Esophagus squamous epithelium (tissue), 5 donors: Measurements from ENCODE around the gene DGLUCY. TPM values are rescaled to one million over a fixed set of nuclear protein-coding genes. Genes with fewer than 3 reads are reported as not detected.
A peak's percentile ranks its signal among the peaks of the same experiment; 100 is the strongest.

Source experiments
- DNase-seq: peaks from one replicate; lab custom pipeline; 2025; lab: John Stamatoyannopoulos, UW
- H3K27ac ChIP-seq, 4 donors: fragments of 200-600 bp; sonication (generic); one replicate each; pipeline ENCODE4 v1.5.1; 2016 to 2019; ENCODE audit warnings: mild to moderate bottlenecking in 1 of 4
- H3K27me3 ChIP-seq, 4 donors: fragments of 200-600 bp; sonication (generic); 1 replicate in 3 of 4; 2 replicates in 1 of 4; pipeline versions ENCODE4 v1.5.1 to v1.6.0; 2017 to 2021; ENCODE audit warnings: antibody characterized with exemption in 1 of 4
- H3K36me3 ChIP-seq, 3 donors: fragments of 200-600 bp; sonication (generic); one replicate each; pipeline ENCODE4 v1.5.1; 2016 to 2019
- H3K4me1 ChIP-seq, 3 donors: fragments of 200-600 bp; sonication (generic); one replicate each; pipeline ENCODE4 v1.5.1; 2017 to 2019
- H3K4me3 ChIP-seq, 4 donors: fragments of 200-600 bp; sonication (generic); 1 replicate in 3 of 4; 2 replicates in 1 of 4; pipeline ENCODE4 v1.5.1; 2016 to 2019; ENCODE audit warnings: mild to moderate bottlenecking in 2 of 4, moderate library complexity in 1 of 4
- H3K9me3 ChIP-seq, 3 donors: fragments of 200-600 bp; sonication (generic); one replicate each; pipeline ENCODE4 v1.5.1; 2016 to 2019
- POLR2A ChIP-seq, 4 donors: fragments of 450-650 bp; IDR thresholded peaks; one replicate each; pipeline ENCODE4 v1.6.1; 2017; ENCODE audit warnings: antibody characterized with exemption in 4 of 4, mild to moderate bottlenecking in 4 of 4, moderate library complexity in 3 of 4
- WGBS, 2 donors: methylation state at CpG; one replicate each; pipeline ENCODE4 v1.1.5; 2018; 5-methylcytosine and 5-hydroxymethylcytosine counted together
- intact Hi-C: fragments of 100-400 bp; cut with DNase I; formaldehyde crosslinking; loops from one replicate; pipeline ENCODE4 v1.15.0; 2022
- total RNA-seq, 4 donors: library from RNA; depleted of rRNA; stranded (reverse); fragments of >200 nt; gene quantifications; one replicate each; pipeline ENCODE4 v1.1.0, GENCODE V29; 2016
- TF ChIP-seq, protein P1 (sequence below), 6 experiments: fragments of 450-650 bp in 4 of 6; fragments of 200-600 bp in 2 of 6; sonication (generic) in 2 of 6; IDR thresholded peaks; one replicate each; pipeline ENCODE4 v1.5.1; 2016 to 2019; ENCODE audit warnings: antibody characterized with exemption in 6 of 6, mild to moderate bottlenecking in 4 of 6, moderate library complexity in 4 of 6
- donor health status: DM: yes; HTN: yes; CAD: no.

The DGLUCY gene
- total RNA-seq, 4 donors from 2014 or later, result 32.6 to 51.3 (median 38.9) TPM

DNA sequence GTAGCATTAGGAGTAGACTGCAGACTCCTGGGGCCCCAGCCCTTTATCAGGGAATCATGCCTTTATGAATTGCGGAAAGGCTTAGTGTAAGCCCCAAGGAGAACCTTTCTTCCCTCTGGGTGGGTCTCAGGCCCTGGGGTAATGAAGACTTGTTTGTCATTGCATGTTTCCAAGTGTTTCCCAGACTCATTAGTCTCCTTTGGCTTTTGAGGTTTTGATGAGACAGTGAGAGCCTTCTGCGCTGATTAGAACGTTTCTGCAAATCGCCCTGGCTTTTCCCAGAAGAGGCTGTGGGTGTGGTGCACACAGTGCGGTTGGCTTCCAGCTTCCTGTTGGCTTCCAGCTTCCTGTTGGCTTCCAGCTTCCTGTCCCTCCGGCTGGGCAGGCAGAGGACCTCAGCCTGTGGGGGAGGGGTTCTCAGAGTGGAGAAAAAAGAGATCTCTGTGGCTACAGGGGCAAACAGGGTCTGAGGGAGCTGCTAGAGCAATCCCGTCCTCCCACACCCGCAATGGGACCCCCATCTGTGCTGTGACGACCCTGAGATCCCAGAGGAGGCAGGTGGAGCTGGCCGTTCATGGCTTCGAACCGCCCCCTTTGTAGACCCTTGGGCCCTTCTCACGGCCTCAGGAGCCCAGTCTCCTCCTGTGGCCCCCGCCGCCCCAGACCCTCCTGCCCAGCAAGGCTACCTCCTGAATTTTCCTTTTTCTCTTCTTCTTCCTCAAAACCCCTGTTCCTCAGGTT, 88.5 kb downstream of the DGLUCY start:
- no peak for DNase-seq
- H3K27me3 ChIP-seq, result no peaks in the 10 kb centered on the region
- peaks cover 0 to 18% (median 13%) of the 10 kb centered on the region in 3 donors for H3K9me3 ChIP-seq
- peak overlapping the region; percentile 45 to 76 (median 61) for H3K27ac ChIP-seq
- H3K4me3 ChIP-seq, result no peak overlapping the region
- peaks cover 0 to 35% (median 27%) of the 10 kb centered on the region in 3 donors for H3K4me1 ChIP-seq
- TF ChIP-seq POLR2A (IDR thresholded peaks at IDR 0.05), result no peak
- TF ChIP-seq, protein P1, sequence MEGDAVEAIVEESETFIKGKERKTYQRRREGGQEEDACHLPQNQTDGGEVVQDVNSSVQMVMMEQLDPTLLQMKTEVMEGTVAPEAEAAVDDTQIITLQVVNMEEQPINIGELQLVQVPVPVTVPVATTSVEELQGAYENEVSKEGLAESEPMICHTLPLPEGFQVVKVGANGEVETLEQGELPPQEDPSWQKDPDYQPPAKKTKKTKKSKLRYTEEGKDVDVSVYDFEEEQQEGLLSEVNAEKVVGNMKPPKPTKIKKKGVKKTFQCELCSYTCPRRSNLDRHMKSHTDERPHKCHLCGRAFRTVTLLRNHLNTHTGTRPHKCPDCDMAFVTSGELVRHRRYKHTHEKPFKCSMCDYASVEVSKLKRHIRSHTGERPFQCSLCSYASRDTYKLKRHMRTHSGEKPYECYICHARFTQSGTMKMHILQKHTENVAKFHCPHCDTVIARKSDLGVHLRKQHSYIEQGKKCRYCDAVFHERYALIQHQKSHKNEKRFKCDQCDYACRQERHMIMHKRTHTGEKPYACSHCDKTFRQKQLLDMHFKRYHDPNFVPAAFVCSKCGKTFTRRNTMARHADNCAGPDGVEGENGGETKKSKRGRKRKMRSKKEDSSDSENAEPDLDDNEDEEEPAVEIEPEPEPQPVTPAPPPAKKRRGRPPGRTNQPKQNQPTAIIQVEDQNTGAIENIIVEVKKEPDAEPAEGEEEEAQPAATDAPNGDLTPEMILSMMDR (IDR thresholded peaks at IDR 0.05), result no peak
- H3K36me3 ChIP-seq, result peaks cover 0 to 95% (median 12%) of the 10 kb centered on the region in 3 donors
- intact Hi-C loops, result no loop called here
- WGBS, 2 donors, result 59 to 73% methylated on average over 10 to 14 of the region's 15 CpGs

DNA sequence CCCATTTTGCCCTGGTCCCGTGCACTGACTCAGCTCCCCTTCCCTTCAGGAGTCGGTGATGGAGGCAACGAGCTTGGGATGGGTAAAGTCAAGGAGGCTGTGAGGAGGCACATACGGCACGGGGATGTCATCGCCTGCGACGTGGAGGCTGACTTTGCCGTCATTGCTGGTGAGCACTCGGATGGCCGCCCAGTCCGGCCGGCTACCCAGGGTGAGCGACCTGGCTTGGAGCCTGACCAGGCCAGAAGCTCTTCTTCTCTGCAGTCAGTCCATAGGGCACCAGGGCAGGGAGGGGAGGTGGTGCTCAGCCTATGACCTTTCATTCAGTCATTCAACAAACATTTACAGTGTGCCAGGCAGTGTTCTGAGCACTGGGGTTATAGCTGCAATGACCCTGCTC, 90.8 kb downstream of the DGLUCY start:
- no peak for TF ChIP-seq POLR2A (IDR thresholded peaks at IDR 0.05)
- TF ChIP-seq, protein P1 (IDR thresholded peaks at IDR 0.05), result no peak
- no peak overlapping the region for H3K4me3 ChIP-seq
- peaks cover 0 to 35% (median 27%) of the 10 kb centered on the region in 3 donors for H3K4me1 ChIP-seq
- H3K27me3 ChIP-seq, result no peaks in the 10 kb centered on the region
- no peak overlapping the region for H3K27ac ChIP-seq
- no peak for DNase-seq
- intact Hi-C loops, result no loop called here
- no CpG with 5 or more reads among the region's 14 CpGs for WGBS, 2 donors
- H3K36me3 ChIP-seq, result peaks cover under 1 to 95% (median 13%) of the 10 kb centered on the region in 3 donors
- peaks cover 0 to 18% (median 13%) of the 10 kb centered on the region in 3 donors for H3K9me3 ChIP-seq

DNA sequence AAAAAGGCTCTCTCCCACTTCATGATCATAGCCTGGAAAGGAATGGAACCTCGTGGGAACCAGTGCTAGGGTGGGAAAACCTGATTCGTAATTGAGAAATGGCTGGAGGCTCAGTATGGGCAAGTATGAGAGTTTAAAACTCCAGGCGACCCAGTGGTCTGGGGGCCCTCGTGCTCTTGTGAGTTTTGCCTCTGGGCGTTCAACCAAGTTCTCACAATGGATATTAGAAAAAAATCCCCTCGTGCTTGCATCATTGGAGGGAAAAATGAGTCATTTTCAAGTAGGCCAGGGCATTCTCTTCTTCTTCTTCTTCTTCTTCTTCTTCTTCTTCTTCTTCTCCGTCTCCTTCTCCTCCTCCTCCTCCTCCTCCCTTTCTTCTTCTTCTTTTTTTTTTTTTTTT, 91.6 kb downstream of the DGLUCY start:
- H3K36me3 ChIP-seq, result peaks cover 6 to 95% (median 15%) of the 10 kb centered on the region in 3 donors
- intact Hi-C loops, result no loop called here
- no peak for DNase-seq
- peak overlapping the region in 1 of 4 donors; percentile 5 for H3K27ac ChIP-seq
- H3K9me3 ChIP-seq, result peaks cover 0 to 10% (median 7%) of the 10 kb centered on the region in 3 donors
- H3K27me3 ChIP-seq, result no peaks in the 10 kb centered on the region
- H3K4me3 ChIP-seq, result no peak overlapping the region
- WGBS, 2 donors, result 46 to 50% methylated on average over 6 to 7 of the region's 7 CpGs
- TF ChIP-seq, protein P1 (IDR thresholded peaks at IDR 0.05), result no peak
- no peak for TF ChIP-seq POLR2A (IDR thresholded peaks at IDR 0.05)
- peaks cover 0 to 35% (median 27%) of the 10 kb centered on the region in 3 donors for H3K4me1 ChIP-seq

DNA sequence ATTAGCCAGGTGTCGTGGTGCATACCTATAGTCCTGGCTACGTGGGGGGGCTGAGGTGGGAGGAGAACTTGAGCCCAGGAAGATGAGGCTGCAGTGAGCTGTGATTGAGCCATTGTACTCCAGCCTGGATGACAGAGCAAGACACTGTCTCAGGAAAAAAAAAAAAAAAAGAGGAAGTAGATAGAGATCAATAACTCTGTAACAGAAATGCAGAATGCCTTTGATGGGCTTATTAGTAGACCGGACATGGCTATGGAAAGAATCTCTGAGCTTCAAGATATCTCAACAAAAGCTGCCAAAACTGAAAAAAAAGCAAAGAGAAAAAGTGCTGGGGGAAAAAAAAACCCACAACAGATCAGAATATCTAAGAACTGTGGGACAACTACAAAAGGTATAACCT, 93.1 kb downstream of the DGLUCY start:
- peaks cover 0 to 26% (median 17%) of the 10 kb centered on the region in 3 donors for H3K4me1 ChIP-seq

DNA sequence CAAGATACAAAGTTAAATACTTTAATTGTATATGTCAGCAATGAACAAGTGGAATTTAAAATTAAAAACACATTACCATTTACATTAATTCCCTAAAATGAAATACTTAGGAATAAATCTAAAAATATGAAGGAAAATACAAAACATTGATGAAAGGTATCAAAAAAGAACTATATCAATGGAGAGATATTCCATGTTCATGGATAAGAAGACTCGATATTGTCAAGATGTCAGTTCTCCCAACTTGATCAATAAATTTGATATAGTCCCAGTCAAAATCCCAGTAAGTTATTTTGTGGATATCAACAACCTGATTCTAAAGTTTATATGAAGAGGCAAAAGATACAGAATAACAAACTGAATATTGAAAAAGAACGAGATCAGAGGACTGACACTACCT, 97.1 kb downstream of the DGLUCY start:
- 93 to 96% methylated on average over 2 of the region's 2 CpGs for WGBS, 2 donors
- H3K4me3 ChIP-seq, result no peak overlapping the region
- intact Hi-C loops, result no loop called here
- TF ChIP-seq, protein P1 (IDR thresholded peaks at IDR 0.05), result no peak
- no peak for TF ChIP-seq POLR2A (IDR thresholded peaks at IDR 0.05)
- H3K36me3 ChIP-seq, result peaks cover 6 to 95% (median 17%) of the 10 kb centered on the region in 3 donors
- DNase-seq, result no peak
- no peaks in the 10 kb centered on the region for H3K9me3 ChIP-seq
- H3K4me1 ChIP-seq, result peaks cover 0 to 9% (median 4%) of the 10 kb centered on the region in 3 donors
- no peak overlapping the region for H3K27ac ChIP-seq
- no peaks in the 10 kb centered on the region for H3K27me3 ChIP-seq

More for the DNA sequence above, 93.1 kb downstream of the DGLUCY start:
- 39 to 48% methylated on average over 3 of the region's 3 CpGs for WGBS, 2 donors
- TF ChIP-seq, protein P1 (IDR thresholded peaks at IDR 0.05), result no peak
- no peak for TF ChIP-seq POLR2A (IDR thresholded peaks at IDR 0.05)
- H3K9me3 ChIP-seq, result no peaks in the 10 kb centered on the region
- H3K36me3 ChIP-seq, result peaks cover 6 to 97% (median 8%) of the 10 kb centered on the region in 3 donors
- no peaks in the 10 kb centered on the region for H3K27me3 ChIP-seq
- DNase-seq, result no peak
- no peak overlapping the region for H3K27ac ChIP-seq
- H3K4me3 ChIP-seq, result no peak overlapping the region
- intact Hi-C loops, result no loop called here
